Measurements from ENCODE around the gene SPDYE3.

The SPDYE3 gene

DNA sequence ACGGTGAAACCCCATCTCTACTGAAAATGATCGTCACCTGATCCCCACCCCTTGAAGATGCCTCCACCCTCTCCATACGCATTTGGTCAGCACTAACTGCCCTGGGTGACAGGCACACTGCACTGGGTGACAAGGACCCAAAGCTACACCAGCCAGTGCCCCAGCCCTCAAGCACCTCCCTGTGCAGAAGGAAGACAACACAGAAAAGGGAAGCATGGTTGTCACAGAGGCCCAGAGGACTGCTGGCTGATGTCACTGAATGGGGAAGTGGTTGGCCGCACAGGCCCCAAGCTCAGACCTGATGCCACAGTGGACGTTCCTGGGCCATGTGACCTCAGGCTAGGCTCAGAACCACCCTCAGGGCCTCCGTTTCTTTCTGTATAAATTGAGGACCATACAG lies 61.6 kb downstream of the SPDYE3 start:
- peak in 33 of 58 donors; percentile 9 to 63 (median 33) for DNase-seq

- no peak for DNase-seq
Measured at GRCh38 chr7:100370303-100370702, 62.8 kb downstream of the SPDYE3 start.

- DNase-seq = no peak
Measured at GRCh38 chr7:100370746-100371145, 63.2 kb downstream of the SPDYE3 start.

DNA sequence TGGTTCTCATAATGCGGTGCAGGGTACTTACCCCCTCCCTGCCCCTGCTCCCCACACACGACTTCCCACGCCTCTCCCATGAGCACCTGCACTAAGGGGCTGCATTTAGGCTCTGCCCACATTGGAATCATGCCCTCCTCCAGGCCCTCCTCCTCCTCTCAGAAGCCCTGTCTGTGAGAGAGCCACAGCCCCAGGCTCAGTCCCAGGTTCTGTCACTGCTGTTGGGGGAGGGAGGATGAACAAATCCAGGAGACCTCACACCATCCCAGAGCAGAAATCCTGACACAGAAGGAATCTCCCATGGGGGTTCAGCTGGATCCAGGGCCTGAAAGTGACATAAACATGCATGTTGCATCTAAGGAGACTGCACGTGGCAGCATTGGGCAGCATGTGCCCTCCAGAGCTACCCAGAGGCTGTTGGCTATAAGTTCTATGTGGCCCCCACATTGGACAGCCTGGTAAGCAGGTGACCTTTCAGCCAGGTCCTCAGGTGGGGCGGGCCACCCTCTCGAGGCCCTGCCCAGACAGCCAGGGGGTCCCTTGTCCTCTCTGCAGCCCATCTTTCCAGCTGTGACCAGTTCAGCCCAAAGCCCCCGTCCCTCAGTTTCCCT lies 64.2 kb downstream of the SPDYE3 start:
- DNase-seq = no peak
